NCI-H69 (cell line): ENCODE results near the gene BCL6B.

Experiments
- DNase-seq: peaks from one replicate; lab custom pipeline; 2025; lab: John Stamatoyannopoulos, UW

The BCL6B gene

GRCh38 chr17:7010523-7010922, 12.3 kb upstream of the BCL6B start:
- DNase-seq = no peak

GRCh38 chr17:7011415-7011814, 11.4 kb upstream of the BCL6B start:
- no peak for DNase-seq

- DNase-seq = peak; percentile 1
Measured at GRCh38 chr17:7011942-7012254, 11.0 kb upstream of the BCL6B start.

- peak; percentile 94 for DNase-seq
Measured at GRCh38 chr17:7014261-7014994, 8.4 kb upstream of the BCL6B start.

GRCh38 chr17:7014995-7015958, 7.6 kb upstream of the BCL6B start:
- peak; percentile 25 for DNase-seq

GRCh38 chr17:7016418-7016817, 6.4 kb upstream of the BCL6B start:
- no peak for DNase-seq

- no peak for DNase-seq
Measured at GRCh38 chr17:7016886-7017826, 5.7 kb upstream of the BCL6B start.

- DNase-seq = no peak
Measured at GRCh38 chr17:7017827-7018200, 5.0 kb upstream of the BCL6B start.

GRCh38 chr17:7018331-7018964, 4.4 kb upstream of the BCL6B start:
- no peak for DNase-seq

GRCh38 chr17:7019367-7019766, 3.5 kb upstream of the BCL6B start:
- no peak for DNase-seq

GRCh38 chr17:7019839-7020519, 2.9 kb upstream of the BCL6B start:
- DNase-seq = peak; percentile 40

GRCh38 chr17:7020894-7021664, 1.8 kb upstream of the BCL6B start:
- DNase-seq = no peak

GRCh38 chr17:7021993-7022778, 664 bp upstream of the BCL6B start:
- DNase-seq = peak; percentile 57

- peak; percentile 25 for DNase-seq
Measured at GRCh38 chr17:7023576-7024401, 939 bp downstream of the BCL6B start.

GRCh38 chr17:7024402-7024785, 1.5 kb downstream of the BCL6B start:
- DNase-seq = no peak

- no peak for DNase-seq
Measured at GRCh38 chr17:7025245-7025644, 2.4 kb downstream of the BCL6B start.

- no peak for DNase-seq
Measured at GRCh38 chr17:7026471-7027115, 3.7 kb downstream of the BCL6B start.

- DNase-seq = no peak
Measured at GRCh38 chr17:7027335-7027734, 4.5 kb downstream of the BCL6B start.
